DMS 273 (cell line): ENCODE results near the gene CAPRIN1.
"Not testable (repeated sequence)": the region's sequence is repeated elsewhere in the genome, so short reads cannot be mapped to it uniquely, and the experiment has no call there.

Experiments
- DNase-seq: peaks from one replicate; lab custom pipeline; 2025; ENCODE audit not compliant: unreplicated experiment; lab: John Stamatoyannopoulos, UW

Gene CAPRIN1

DNA sequence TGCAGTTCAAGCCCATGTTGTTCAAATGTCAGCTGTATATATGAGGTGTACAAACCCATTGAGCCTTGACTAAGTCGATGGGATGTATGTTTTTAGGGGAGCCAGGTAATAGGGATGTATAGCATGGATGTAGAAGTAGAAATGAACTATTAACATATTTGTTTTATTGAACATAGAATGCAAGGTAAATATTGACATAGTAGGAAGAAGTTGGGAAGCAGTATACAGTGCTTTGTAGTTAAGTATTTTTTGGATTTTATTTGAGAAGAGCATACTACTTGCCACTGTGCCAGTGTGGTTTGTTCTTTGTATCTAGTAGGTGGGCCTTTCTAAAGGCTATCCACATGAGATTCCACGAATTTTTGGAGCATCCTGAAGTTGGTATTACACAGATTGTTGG is 33.1 kb downstream of the CAPRIN1 start:
- no peak for DNase-seq

DNA sequence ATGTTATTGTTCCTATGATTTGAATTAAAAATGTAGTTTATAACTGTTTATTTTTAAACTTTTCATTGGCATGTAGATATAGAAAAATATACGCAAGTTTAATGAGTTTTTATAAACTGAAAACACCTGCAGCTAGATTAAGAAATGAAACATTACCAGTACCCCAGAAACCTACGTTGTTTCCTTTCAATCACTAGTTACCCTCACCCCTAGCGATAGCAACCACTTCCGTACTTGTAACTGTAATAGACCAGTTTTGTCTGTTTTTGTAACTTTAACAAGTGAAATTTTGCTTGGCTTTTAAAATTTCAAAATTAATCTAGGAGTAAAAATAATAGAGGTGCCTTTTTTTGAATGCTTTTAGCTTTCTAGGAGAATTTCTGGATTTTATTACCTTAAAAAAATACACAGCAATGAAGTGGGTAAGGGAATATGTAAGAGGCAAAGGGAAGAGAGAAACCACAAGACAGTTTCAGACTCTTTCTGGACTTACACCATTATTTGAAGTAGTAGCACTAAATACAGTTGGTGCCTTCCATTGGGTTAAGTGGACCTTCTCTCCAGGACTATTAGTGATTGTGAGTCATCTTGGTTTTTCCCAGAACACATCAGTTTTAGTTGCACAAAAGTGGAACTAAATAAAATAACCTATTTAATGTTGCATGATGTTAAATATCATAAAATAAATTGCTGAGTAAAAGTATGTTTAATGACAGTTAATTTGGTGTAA is 35.2 kb downstream of the CAPRIN1 start:
- DNase-seq: no peak

DNA sequence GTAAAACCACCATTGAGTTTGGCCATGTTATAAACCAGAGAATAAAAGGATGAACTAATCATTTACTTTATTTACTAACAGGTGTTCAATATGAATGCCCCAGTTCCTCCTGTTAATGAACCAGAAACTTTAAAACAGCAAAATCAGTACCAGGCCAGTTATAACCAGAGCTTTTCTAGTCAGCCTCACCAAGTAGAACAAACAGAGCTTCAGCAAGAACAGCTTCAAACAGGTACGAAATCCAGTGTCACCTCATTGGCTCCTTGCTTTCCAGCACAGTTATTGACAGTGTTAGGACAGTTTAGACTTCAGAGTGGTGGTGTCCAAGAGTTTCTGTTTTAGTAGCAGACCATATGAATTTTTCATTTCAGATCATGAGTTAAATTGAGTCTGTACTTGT is 40.3 kb downstream of the CAPRIN1 start:
- DNase-seq: no peak

DNA sequence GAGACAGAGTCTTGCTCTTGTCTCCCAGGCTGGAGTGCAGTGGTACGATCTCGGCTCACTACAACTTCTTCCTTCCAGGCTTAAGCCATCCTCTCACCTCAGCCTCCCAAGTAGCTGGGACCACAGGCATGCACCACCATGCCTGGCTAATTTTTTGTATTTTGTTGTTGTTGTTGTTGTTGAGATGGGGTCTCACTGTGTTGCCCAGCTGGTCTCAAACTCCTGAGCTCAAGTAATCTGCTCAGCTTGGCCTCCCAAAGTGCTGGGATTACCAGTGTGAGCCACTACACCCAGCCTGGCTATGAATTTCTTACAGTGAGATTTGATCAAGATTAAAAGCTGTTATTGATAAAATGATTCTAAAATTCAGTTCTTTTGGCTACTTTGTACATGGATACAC is 43.4 kb downstream of the CAPRIN1 start:
- not testable (repeated sequence) for DNase-seq

DNA sequence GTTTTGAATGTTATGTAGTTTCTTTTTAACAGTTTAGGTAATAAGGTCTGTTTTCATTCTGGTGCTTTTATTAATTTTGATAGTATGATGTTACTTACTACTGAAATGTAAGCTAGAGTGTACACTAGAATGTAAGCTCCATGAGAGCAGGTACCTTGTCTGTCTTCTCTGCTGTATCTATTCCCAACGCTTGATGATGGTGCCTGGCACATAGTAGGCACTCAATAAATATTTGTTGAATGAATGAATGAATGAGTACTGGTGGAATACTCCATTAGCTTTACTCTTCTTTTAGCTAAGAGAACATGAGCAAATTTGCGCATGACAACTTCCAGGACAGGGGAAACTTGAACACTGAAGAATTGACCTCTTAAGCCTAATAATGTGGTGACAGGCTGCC is 47.3 kb downstream of the CAPRIN1 start:
- no peak for DNase-seq

DNA sequence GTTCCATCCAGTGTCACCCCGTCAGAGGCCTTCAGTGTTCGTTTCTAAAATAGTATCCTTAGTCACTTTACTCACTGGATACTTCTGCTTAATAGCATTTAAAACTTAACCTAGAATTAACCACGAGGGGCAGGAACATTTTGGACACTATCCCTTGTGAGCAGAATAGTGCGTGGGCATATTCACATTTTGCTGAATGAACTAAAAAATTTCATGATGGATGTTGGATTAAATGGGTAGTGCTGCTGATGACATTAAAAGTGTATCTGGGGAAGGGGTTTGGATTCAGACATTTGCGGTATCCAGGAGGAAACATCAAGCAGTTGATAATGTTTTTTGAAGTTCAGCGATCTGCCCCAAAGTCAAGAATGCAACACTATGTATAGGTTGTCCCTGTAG is 53.1 kb downstream of the CAPRIN1 start:
- no peak for DNase-seq

DNA sequence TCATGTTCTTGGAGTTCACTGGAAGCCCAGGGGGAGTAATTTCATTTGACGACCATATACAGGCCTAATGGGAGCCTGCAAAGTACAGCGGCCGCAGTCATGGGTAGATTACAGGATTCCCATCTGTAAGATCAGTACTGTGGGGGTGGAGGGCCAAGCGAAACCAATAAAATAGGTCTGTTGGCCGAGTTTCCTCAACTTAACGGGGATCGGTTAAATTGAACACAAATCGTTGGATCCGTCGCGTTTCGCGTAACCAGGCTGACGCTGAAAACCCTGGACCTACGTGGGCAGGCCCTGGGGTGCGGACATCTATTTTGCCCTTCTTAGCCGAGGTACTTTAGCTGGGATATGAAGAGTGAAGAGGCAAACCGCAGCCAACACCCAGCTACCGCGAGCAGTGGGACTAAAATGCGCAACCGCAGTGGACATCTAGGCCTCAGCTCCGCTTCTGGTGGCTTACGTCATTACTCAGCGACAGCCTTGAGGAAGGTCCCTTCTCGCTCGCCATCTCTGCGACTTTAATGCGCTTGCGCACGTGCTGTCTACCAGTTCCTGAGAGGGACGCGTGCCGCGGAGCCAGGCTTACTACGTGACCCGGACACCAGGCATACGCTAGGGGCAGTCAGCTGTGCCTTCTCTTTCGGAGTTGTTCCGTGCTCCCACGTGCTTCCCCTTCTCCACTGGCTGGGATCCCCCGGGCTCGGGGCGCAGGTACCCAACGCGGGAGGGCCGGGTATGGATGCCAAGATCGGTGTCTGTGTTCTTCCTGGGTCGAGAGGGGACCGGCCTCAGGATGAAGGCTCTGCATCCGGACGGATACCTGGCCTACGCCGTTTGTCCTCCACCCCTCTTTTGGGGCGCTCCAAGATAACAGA is 53.8 kb downstream of the CAPRIN1 start, which contains the start of gene NAT10:
Gene NAT10 (plus strand): TSS at position 551 of the 878 bp plus-strand sequence. CDS start 2,597 bp downstream, outside the sequence.
- peak; percentile 98 for DNase-seq

DNA sequence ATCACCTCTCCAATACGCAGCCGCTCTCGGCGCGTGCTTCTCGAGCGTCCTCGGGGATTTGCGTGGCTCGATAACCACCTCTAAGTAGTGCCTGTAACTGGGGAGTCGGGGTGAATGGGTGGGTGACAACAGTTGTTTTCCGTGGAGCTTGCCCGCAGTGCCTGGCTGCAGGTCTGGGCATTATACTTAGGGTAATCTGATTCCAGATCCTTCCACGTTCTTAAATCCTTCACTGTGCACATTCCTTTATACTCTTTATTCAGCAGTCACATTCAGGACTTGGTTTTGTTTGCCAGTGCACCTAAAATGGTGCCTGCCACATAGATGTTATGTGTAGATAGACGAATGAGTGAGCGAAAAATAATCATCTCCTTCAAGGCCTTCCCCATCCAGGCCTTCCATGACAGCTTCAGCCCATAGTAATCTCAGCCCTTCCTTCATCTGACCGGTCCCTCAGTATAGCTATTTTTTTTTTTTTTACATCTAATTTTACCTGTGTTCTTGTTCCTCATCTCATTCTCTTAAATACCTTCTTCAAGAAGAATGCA is 54.5 kb downstream of the CAPRIN1 start:
- DNase-seq: peak; percentile 65

DNA sequence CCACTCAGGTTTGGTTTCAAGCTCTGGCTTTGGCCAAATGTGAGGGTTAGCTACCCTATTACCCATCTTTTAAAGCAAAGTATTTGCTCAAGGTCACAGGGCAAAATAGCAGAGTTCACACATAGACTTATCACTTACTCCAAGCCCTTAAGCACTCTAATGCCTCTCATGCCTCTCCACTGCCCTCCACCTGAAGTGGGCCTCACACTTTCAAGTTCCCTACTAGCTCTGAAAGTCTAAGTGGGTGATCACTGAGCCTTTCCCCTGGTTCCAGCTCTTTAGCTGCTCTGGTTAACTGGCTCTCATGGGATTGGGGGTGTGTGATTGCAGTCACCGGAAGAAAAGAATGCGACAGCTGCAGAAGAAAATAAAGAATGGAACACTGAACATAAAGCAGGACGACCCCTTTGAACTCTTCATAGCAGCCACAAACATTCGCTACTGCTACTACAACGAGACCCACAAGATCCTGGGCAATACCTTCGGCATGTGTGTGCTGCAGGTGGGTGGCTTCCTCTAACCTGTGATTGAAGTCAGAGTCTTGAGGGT is 60.3 kb downstream of the CAPRIN1 start:
- no peak for DNase-seq

DNA sequence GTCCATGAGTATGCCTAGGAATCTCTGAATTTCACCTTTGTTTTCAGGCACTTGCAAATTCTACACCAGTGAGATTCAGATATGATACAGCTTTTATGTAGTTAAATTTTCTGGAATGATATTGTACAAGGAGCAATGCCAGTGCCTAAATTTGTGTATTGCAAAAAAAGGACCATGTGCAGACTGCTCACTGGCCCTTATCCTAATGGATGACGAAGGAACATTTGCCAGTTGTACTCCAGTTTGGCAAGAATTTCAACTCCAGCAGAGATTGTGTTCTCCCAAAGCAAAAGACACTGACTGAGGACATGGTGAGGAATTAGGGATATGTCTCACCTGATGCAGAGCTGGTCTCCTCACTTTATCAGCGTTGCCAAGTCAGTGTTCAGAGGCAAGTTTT is 62.5 kb downstream of the CAPRIN1 start:
- DNase-seq: no peak

DNA sequence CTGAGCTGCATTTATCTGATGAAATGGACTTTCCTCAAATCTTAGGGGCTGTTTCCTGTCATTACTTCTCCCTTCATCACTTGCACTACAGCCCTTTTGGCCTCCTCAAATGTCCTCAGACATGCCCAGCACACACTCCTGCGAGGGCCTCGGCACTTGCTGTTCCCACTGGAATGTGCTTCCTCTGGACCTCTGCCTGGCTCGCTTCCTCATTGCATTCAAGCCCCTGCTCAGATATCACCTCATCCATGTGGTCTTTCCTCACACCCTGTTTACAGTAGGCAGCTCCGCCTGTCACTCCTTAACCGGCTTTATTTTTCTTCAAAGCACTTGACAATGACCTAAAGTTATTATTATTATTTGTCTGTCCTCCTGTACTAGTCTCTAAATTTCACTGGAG is 62.9 kb downstream of the CAPRIN1 start:
- DNase-seq: no peak

DNA sequence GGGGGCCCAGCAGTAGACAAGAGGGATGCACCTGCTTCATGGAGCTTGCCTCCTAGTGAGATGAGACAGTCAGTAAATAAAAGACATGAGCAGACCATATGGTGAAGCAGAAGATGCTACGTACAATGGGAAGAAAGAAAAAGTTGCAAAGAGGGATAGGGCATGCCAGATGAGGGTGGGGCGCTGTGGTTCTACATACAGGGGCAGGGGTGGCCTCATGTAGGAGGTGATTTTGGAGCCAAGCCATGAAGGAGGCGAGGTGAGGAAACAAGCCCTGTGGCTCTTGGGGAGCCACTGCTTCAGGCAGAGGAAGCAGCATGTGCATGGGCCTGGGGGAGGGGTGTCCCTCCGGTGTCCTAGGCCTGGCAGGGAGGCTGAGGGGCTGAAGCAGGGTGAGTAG is 69.1 kb downstream of the CAPRIN1 start:
- no peak for DNase-seq

DNA sequence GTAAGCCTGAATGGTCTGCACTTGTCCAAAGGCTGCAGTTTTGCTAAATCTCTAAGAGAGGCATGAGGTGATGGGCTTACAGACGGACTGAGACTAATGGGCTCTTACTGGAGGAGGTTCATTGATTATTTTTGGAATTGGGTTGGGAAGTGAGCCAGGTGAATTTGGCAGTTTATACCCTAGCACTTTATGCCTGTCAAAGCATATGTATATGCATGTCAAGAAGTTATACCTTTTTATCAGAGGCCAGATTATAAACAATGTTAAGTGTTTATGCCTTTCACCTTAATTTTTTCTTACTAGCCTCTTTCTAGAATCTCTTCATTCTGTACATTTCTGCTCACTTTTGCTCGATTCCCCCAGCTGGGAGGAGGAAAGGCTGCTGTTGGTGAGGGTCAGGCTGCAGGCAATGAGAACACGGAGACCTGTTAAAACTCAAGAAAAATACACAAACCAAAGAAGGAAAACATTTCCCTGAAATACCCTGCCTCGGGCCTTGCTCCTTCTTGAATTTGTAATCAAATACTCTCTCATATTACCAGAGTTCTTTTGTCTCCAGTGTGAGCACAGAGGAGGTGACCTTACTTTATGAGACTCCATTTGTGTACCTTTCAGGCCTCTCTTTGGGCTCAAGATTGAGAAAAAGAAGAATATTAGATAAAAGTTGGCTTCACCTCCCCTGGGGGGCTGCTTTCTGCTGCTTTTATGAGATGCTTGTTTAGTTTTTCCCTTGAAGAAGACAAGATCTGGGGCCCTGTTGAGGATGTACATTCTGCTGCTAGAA is 73.5 kb downstream of the CAPRIN1 start:
- DNase-seq: no peak

DNA sequence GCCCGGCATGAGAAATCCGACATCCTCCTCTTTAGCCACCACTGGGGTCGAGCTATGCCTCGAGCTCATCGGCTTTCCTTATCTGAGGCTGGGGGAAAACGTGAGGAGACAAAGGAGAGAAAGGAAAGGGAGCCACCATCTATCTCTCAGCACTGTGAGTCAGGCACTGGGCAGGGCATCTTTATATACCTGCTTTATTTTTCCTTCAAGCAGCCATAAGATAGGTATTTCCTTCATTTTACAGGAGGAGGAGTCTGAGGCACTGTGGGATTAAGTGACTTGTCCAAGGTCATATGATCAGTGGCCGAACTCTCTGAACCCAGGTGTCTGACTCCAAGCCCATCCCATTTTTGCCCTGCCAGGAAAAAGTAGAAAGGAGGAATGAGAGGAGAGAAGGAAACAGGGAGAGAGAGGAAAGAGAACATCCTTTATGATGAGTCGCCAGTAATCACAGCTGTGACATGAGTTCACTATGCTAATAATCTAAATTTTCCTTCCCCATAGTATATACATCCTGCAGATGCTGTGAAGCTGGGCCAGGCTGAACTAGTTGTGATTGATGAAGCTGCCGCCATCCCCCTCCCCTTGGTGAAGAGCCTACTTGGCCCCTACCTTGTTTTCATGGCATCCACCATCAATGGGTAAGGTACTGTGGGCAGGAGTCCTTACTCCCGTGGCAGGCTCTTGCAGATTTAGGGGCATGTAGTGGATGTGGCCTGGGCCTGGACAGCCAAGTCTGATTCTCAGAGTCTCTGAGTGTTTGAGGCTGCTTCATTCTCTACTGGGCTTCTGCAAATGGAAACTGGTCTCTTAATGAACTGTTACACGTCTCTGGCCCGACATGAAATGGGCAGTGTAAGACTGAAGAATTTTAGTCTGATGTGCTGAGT is 75.7 kb downstream of the CAPRIN1 start:
- DNase-seq: no peak

DNA sequence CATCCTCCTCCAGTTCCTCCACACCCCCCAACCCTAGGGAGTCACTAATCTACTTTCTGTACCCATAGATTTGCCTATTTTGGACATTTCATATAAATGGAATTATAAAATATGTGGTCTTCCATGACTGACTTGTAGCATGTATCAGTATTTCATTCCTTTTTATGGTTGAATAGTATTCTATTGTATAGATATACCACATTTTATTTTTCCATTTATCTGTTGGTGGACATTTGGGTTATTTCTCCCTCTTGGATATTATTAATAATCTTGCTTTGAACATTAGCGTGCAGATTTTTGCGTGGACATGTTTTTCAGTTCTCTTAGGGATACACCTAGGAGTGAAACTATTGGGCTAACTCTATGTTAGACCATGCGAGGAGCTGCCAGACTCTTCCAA is 77.3 kb downstream of the CAPRIN1 start:
- no peak for DNase-seq

DNA sequence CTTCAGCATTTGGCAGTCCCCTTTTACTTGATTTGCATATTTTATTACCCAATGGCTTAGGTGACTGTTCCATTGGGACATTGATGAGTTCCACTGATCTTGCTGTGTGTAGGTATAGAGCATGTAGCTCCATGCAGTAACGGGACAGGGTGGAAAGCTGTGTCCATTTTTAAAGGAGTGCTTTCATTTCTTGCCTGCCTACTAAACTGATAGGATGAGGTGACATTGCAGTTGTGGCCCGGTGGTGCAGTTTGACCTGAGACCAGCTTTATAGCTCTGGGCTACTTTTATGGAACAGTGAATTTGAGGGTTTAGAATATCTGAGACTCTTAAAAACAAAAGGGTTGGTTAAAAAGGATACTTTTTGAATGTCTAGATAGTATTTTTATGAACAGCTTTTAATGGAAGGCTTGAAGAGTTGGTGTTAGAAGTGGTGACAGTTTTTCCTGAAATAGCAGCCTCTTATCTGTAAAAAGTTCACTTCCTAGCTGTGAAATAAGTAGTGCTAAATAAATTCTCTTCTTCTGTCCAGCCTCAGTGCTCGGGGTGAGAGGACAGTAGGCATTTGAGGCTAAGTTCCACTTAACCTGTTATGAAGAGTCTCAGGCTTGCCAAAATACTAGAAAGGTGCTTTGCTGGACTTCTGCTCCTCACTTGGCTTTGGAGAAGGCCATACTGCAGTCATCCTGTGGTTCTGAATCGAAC is 80.9 kb downstream of the CAPRIN1 start:
- DNase-seq: no peak

DNA sequence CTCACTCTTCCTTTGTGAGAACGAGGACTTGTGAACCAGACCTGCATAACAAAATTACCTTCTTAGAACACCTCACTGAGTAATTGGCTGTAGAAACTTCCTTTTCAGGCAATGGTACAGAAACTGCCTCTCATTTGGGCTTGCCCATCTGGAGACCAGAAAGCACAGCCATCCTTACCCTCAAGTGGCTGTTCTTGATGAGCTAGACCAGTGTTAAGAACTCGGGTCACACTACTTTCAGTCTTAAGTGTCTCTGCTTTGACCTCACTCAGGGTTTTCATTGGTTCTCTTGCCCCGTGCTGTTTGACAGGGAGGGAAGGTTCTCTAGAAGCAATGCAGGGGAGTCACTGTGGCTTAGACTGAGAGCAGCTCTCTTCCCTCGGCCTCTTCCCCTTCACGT is 83.2 kb downstream of the CAPRIN1 start:
- no peak for DNase-seq

DNA sequence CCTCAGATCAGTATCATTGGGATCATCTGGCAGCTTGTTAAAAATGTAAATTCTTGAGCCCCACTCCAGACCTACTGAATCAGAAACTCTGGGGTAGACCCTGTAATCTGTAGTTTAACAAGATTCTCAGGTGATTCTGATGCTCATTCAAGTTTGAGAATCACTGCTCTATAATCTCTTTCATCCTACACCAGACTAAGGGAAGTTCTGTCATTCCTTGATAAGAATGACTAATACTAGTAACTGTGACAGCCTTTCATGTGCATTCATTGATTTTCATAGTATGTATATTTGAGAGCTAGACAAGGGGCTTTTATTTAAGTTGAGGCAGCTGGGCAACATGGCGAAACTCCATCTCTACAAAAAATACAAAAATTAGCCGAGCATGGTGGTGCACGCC is 83.9 kb downstream of the CAPRIN1 start:
- DNase-seq: no peak

DNA sequence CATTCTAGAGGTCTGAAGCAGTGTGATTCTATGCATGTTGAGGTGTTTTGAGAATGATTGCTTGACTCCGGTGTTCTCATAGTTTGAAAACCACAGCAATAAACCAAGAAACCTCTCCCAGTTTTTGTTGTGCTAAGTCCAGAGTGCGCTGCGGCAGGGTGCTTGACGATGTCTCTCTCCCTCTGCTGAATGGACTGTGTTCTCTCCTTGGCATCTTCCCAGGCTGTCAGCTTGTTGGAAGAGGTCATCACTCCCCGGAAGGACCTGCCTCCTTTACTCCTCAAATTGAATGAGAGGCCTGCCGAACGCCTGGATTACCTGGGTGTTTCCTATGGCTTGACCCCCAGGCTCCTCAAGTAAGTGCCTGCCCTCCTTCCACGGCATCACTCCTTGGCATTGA is 84.9 kb downstream of the CAPRIN1 start:
- no peak for DNase-seq
